Activated CD4-positive, alpha-beta T cell treated with anti-CD3 and anti-CD28 coated beads, Interleukin-2, amount 50 U/mL, for 48 hours (primary cell): Measurements from ENCODE around the gene TRAPPC12.
"Not testable (repeated sequence)": the region's sequence is repeated elsewhere in the genome, so short reads cannot be mapped to it uniquely, and the experiment has no call there.

Source experiments
- DNase-seq, 2 experiments: peaks; one replicate each; pipeline ENCODE4 v3.0.0-alpha.2; 2020

Gene TRAPPC12

GRCh38 chr2:3379647-3380534 lies at the start of gene TRAPPC12:
Gene TRAPPC12, plus strand, starts transcription at chr2:3379694. Its CDS starts 7,930 bp downstream, at chr2:3387624.
- DNase-seq, result peak; percentile 93 to 95

GRCh38 chr2:3332133-3332532 lies 47.4 kb upstream of the TRAPPC12 start:
- no peak for DNase-seq

GRCh38 chr2:3334392-3335345 lies 44.8 kb upstream of the TRAPPC12 start:
- DNase-seq, result no peak

DNA sequence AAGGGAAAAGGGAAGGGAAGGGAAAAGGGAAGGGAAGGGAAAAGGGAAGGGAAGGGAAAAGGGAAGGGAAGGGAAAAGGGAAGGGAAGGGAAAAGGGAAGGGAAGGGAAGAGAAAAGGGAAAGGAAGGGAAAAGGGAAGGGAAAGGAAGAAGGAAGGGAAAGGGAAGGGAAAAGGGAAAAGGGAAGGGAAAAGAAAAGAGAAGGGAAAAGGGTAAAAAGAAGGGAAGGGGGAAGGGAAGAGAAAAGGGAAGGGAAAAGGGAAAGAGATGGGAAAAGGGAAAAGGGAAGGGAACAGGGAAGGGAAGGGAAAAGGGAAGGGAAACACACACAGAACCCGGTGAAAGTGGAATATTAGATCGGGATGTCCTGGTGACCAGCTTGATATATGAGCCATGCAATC lies 42.6 kb upstream of the TRAPPC12 start:
- DNase-seq, result no peak

- DNase-seq, result no peak
These were observed 41.2 kb upstream of the TRAPPC12 start for GRCh38 chr2:3338340-3338739.

- no peak for DNase-seq
These were observed 39.4 kb upstream of the TRAPPC12 start for GRCh38 chr2:3340144-3340543.

- DNase-seq, result no peak
These were observed 38.2 kb upstream of the TRAPPC12 start for GRCh38 chr2:3341336-3341735.

- DNase-seq, result no peak
These were observed 37.2 kb upstream of the TRAPPC12 start for GRCh38 chr2:3342324-3342723.

- no peak for DNase-seq
These were observed 36.5 kb upstream of the TRAPPC12 start for GRCh38 chr2:3343012-3343411.

DNA sequence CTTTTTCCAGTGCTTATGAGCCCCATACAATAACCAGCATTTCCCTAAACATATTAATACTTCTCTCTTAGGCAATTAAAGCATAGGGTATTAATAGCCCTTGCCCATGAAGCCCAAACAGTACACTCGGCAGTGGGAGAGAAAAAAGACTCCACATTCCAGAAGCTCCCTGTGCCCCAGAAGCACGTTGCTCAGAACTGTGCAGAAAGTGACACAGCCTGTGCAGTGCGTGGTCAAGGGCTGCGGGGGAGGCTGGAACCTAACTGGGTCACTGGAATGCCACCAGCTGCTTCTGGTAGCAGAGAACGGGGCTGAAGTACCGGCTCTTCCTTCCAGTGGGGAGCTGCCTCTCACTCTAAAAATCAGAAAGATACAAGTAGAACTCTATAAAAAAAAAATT lies 34.6 kb upstream of the TRAPPC12 start:
- no peak for DNase-seq

DNA sequence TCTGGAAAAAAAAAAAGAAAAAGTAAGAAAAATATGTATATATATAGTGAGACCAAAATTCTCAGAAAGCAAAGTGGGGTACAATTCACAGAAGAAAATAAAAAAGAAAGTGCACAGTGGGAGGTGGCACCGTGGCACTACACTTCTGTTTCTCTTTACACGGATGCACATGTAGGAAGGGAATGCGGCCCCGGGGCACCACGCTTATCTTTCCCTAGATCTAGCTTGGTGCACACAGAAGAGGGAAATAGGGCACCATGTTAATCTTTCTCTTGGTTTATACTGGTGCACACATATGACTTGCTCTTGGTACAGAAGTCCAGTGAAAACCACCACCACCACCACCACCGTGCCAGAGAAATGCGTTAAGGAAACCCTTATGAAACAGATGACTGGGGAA lies 33.9 kb upstream of the TRAPPC12 start:
- no peak for DNase-seq

GRCh38 chr2:3348767-3349166 lies 30.7 kb upstream of the TRAPPC12 start:
- DNase-seq, result no peak

DNA sequence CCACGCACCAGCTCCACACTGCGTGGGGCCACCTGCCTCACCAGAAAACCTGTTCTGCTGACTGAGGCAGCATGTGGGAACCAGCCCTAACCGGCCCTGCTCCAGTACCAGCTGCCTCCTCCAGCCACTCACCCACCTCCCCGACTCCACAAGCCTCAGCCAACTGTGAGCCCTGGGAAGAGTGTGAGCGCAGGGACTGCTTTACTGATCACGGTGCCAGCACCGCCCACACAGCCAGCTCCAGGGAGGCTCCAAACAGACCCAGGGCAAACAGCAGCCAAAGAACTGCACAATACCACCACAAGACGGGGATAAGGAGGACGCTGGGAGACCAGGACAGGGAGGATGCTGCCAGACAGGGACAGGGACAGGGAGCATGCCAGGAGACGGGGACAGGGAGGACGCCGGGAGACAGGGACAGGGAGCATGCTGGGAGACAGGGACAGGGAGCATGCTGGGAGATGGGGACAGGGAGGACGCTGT lies 30.2 kb upstream of the TRAPPC12 start:
- no peak for DNase-seq

GRCh38 chr2:3354986-3355385 lies 24.5 kb upstream of the TRAPPC12 start:
- no peak for DNase-seq

- no peak for DNase-seq
These were observed 23.4 kb upstream of the TRAPPC12 start for GRCh38 chr2:3355951-3356569.

- DNase-seq, result no peak
These were observed 22.7 kb upstream of the TRAPPC12 start for GRCh38 chr2:3356799-3357198.

GRCh38 chr2:3357446-3357845 lies 22.0 kb upstream of the TRAPPC12 start:
- DNase-seq, result not testable (repeated sequence)

GRCh38 chr2:3357926-3358325 lies 21.6 kb upstream of the TRAPPC12 start:
- DNase-seq, result no peak

DNA sequence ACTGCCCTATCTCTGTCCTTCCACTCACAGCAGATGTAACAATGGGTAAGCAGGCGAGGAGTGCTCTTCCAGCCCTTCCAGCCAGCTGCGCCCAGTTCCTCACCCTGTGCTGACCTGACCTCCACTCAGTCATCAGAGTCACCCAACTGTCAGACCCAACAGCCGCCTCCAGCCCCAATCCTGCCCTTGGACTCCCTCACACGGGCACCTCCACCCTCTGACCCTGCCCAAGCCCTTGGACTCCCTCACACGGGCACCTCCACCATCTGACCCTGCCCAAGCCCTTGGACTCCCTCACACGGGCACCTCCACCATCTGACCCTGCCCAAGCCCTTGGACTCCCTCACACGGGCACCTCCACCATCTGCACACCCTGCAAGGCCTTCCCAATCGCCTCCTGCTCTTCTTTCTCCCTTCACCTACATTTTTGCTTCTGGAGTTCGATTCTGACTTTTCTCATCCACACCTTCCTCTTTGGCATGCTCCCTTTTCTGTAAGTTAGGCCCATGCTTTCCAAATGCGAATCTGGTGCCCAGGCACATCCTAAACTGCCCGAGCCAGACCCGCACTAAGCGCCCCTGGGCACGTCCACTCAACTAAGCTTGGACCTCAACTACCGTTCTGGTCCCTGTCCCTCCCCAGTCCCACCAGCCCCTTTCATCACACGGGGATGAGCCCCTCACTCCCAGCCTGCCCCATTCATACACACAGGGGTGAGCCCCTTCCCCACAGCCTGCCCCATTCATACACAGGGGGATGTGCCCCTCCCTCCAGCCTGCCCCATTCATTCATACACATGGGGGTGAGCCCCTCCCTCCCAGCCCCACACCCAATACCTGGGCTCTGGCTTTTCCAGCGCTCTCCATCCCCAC lies 17.7 kb upstream of the TRAPPC12 start:
- no peak for DNase-seq

DNA sequence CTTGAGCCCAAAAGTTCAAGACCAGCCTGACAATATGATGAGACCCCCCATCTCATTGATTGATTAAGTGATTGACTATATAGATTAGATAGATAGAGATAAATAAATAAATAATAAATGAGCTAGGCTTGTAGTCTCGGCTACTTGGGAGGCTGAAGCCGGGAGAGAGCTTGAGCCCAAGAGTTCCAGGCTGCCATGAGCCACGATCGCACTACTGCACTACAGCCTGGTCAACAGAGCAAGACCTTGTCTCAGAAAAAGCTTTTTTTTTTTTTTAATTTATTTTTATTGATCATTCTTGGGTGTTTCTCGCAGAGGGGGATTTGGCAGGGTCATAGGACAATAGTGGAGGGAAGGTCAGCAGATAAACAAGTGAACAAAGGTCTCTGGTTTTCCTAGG lies 14.3 kb upstream of the TRAPPC12 start:
- DNase-seq, result no peak

DNA sequence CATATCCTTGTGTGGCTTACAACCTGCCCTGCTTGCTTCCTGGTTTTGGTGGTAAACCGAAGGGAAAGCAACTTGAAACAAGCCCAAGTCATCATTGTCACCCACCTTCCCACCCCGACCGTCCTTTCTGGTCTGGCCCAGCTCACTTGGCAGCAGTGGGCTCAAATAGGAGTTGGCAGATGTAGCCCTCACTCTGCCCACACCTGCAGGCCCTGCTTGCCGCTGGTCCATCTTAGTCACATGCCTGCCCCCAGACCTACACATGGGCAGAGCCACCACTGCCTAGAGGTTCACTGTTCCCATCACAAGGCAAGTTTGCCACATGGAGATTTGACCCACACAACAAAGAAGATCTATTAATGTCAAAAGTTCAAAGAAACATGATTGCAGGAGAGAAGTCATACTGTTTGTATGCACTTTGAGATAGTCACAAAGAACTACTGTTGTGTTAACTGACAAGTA lies 11.2 kb upstream of the TRAPPC12 start:
- no peak for DNase-seq
